H9 (cell line): ENCODE data around the gene CAMLG. TPM values are rescaled to one million over a fixed set of nuclear protein-coding genes. Genes with fewer than 3 reads are reported as not detected.
A peak's percentile ranks its signal among the peaks of the same experiment; 100 is the strongest.

Source experiments
- DNase-seq: peaks from one replicate; pipeline ENCODE4 v3.0.0-alpha.2; 2017
- H2AFZ ChIP-seq: one replicate; pipeline ENCODE4 v1.6.1; 2013; ENCODE audit warnings: mild to moderate bottlenecking, low read length, control low read depth, moderate library complexity
- H2AK5ac ChIP-seq: 2 replicates; pipeline ENCODE4 v1.6.1; 2013; ENCODE audit warnings: low read length, control low read depth, mixed read lengths; ENCODE audit not compliant: insufficient read length
- H2BK120ac ChIP-seq: one replicate; pipeline ENCODE4 v1.6.1; 2013; ENCODE audit warnings: low read depth, mild to moderate bottlenecking, low read length, control low read depth, inconsistent platforms; ENCODE audit not compliant: poor library complexity, severe bottlenecking
- H2BK12ac ChIP-seq: 2 replicates; pipeline ENCODE4 v1.6.1; 2013; ENCODE audit warnings: low read length, control low read depth, mixed read lengths, low read depth; ENCODE audit not compliant: insufficient read length
- H2BK15ac ChIP-seq: 2 replicates; pipeline ENCODE4 v1.6.1; 2013; ENCODE audit warnings: low read depth, low read length, control low read depth
- H2BK20ac ChIP-seq: one replicate; pipeline ENCODE4 v1.6.1; 2013; ENCODE audit warnings: low read depth, mild to moderate bottlenecking, low read length, control low read depth, inconsistent platforms; ENCODE audit not compliant: poor library complexity, severe bottlenecking
- H2BK5ac ChIP-seq: 2 replicates; pipeline ENCODE4 v1.6.1; 2013; ENCODE audit warnings: low read length, control low read depth, mixed read lengths; ENCODE audit not compliant: insufficient read length
- H3K14ac ChIP-seq: 2 replicates; pipeline ENCODE4 v1.6.1; 2013; ENCODE audit warnings: low read length, control low read depth; ENCODE audit not compliant: insufficient read depth
- H3K18ac ChIP-seq: 2 replicates; pipeline ENCODE4 v1.6.1; 2013; ENCODE audit warnings: low read depth, mild to moderate bottlenecking, mixed read lengths, low read length, control low read depth; ENCODE audit not compliant: insufficient read length
- H3K23ac ChIP-seq: 2 replicates; pipeline ENCODE4 v1.6.1; 2013; ENCODE audit warnings: low read length, control low read depth, mixed read lengths, low read depth; ENCODE audit not compliant: insufficient read length
- H3K23me2 ChIP-seq: 2 replicates; pipeline ENCODE4 v1.6.1; 2013; ENCODE audit warnings: low read depth, mild to moderate bottlenecking, mixed read lengths, low read length, control low read depth; ENCODE audit not compliant: insufficient read length, poor library complexity, severe bottlenecking
- H3K27ac ChIP-seq: 2 replicates; pipeline ENCODE4 v1.5.1; 2013; ENCODE audit warnings: low read length, control low read depth, mixed read lengths, low read depth; ENCODE audit not compliant: insufficient read length
- H3K27me3 ChIP-seq: 2 replicates; pipeline ENCODE4 v1.6.1; 2013; ENCODE audit warnings: low read length, control low read depth, inconsistent platforms; ENCODE audit not compliant: insufficient read depth
- H3K4ac ChIP-seq: 2 replicates; pipeline ENCODE4 v1.6.1; 2013; ENCODE audit warnings: low read depth, mild to moderate bottlenecking, control low read depth, inconsistent platforms, low read length, moderate library complexity
- H3K4me1 ChIP-seq: 2 replicates; pipeline ENCODE4 v1.6.1; 2013; ENCODE audit warnings: low read length, control low read depth, inconsistent platforms; ENCODE audit not compliant: insufficient read depth
- H3K4me2 ChIP-seq: 2 replicates; pipeline ENCODE4 v1.6.1; 2013; ENCODE audit warnings: low read length, control low read depth, mixed read lengths; ENCODE audit not compliant: insufficient read length, insufficient read depth
- H3K56ac ChIP-seq: 2 replicates; pipeline ENCODE4 v1.6.1; 2013; ENCODE audit warnings: low read depth, mild to moderate bottlenecking, mixed read lengths, low read length, control low read depth; ENCODE audit not compliant: insufficient read length
- H3K79me1 ChIP-seq: 2 replicates; pipeline ENCODE4 v1.6.1; 2013; ENCODE audit warnings: low read depth, mild to moderate bottlenecking, moderate library complexity, low read length, control low read depth, inconsistent platforms; ENCODE audit not compliant: insufficient read depth, poor library complexity, severe bottlenecking
- H3K79me2 ChIP-seq: 2 replicates; pipeline ENCODE4 v1.6.1; 2013; ENCODE audit warnings: low read length, control low read depth, inconsistent platforms; ENCODE audit not compliant: insufficient read depth
- H3K9ac ChIP-seq: 2 replicates; pipeline ENCODE4 v1.6.1; 2013; ENCODE audit warnings: low read length, control low read depth, mixed read lengths; ENCODE audit not compliant: insufficient read length; ENCODE audit errors: extremely low read depth
- H3K9me3 ChIP-seq: one replicate; pipeline ENCODE4 v1.6.1; 2013; ENCODE audit warnings: low read depth, low read length, inconsistent platforms; ENCODE audit not compliant: control insufficient read depth
- H3T11ph ChIP-seq: one replicate; pipeline ENCODE4 v1.6.1; 2013; ENCODE audit warnings: mild to moderate bottlenecking, low read length, control low read depth, inconsistent platforms
- H4K20me1 ChIP-seq: one replicate; pipeline ENCODE4 v1.6.1; 2013; ENCODE audit not compliant: control insufficient read depth, insufficient read length, insufficient read depth
- H4K5ac ChIP-seq: 2 replicates; pipeline ENCODE4 v1.6.1; 2013; ENCODE audit warnings: low read depth, mild to moderate bottlenecking, mixed read lengths, low read length, control low read depth; ENCODE audit not compliant: insufficient read length
- H4K8ac ChIP-seq: replicated peaks from 2 replicates; pipeline ENCODE4 v1.6.1; 2013; ENCODE audit warnings: low read length, control low read depth, mixed read lengths, low read depth; ENCODE audit not compliant: insufficient read length
- H4K91ac ChIP-seq: 2 replicates; pipeline ENCODE4 v1.6.1; 2013; ENCODE audit warnings: low read depth, mild to moderate bottlenecking, moderate library complexity, mixed read lengths, low read length, control low read depth; ENCODE audit not compliant: insufficient read length
- H3K27ac Mint-ChIP-seq, 3 experiments: 2 replicates in 2 of 3; 3 replicates in 1 of 3; pipeline ENCODE4 v1.8.0; 2020 to 2021; ENCODE audit warnings: mixed read lengths in 3 of 3, mild to moderate bottlenecking in 1 of 3, moderate library complexity in 1 of 3
- H3K27me3 Mint-ChIP-seq: 2 replicates; pipeline ENCODE4 v1.8.0; 2021; ENCODE audit warnings: low read depth, mild to moderate bottlenecking, moderate library complexity, mixed read lengths
- H3K36me3 Mint-ChIP-seq, 3 experiments: 2 replicates in 2 of 3; 3 replicates in 1 of 3; pipeline ENCODE4 v1.8.0; 2020 to 2021; ENCODE audit warnings: low read depth in 3 of 3, mixed read lengths in 3 of 3; ENCODE audit not compliant: insufficient read depth in 1 of 3
- H3K4me1 Mint-ChIP-seq, 2 experiments: 2 replicates each; pipeline ENCODE4 v1.8.0; 2020; ENCODE audit warnings: mixed read lengths in 2 of 2
- H3K4me3 Mint-ChIP-seq, 2 experiments: 2 replicates in 1 of 2; 3 replicates in 1 of 2; pipeline ENCODE4 v1.8.0; 2020 to 2021; ENCODE audit warnings: mild to moderate bottlenecking in 2 of 2, mixed read lengths in 2 of 2, moderate library complexity in 1 of 2
- H3K9me3 Mint-ChIP-seq, 2 experiments: 2 replicates in 1 of 2; 3 replicates in 1 of 2; pipeline ENCODE4 v1.8.0; 2020; ENCODE audit warnings: mild to moderate bottlenecking in 2 of 2, mixed read lengths in 2 of 2, moderate library complexity in 1 of 2
- CTCF ChIP-seq: fragments of 200-600 bp; sonication (generic); conservative IDR thresholded peaks from 3 replicates; pipeline ENCODE4 v1.8.0; 2021; ENCODE audit warnings: antibody characterized with exemption, mild to moderate bottlenecking
- WGBS: extraction: QIAGEN DNeasy Blood & Tissue Kit; methylation state at CpG from one replicate; pipeline ENCODE4 v1.1.7; 2013; ENCODE audit warnings: missing lambda C conversion rate, low lambda C conversion rate, mixed read lengths; ENCODE audit not compliant: insufficient read length; ENCODE audit errors: extremely low coverage; 5-methylcytosine and 5-hydroxymethylcytosine counted together
- total RNA-seq: library from RNA; stranded (reverse); gene quantifications from 2 replicates; pipeline ENCODE4 v1.2.1, GENCODE V29; 2021

Gene CAMLG
- total RNA-seq, 1 experiment from 2014 or later: 33.1 TPM

GRCh38 chr5:134758504-134759341, 20.4 kb downstream of the CAMLG start, which contains the start of gene DDX46:
DDX46 (plus strand) TSS chr5:134758779; CDS start chr5:134758939, 160 bp downstream.
- no peak within 1 kb of the TSS for H3K4ac ChIP-seq

More at GRCh38 chr5:134758504-134759341, 20.4 kb downstream of the CAMLG start, which contains the start of gene DDX46:
- DNase-seq: peak; percentile 96
- Histone ChIP-seq H4K91ac (no peak within 1 kb of the TSS), H4K8ac (no peak within 1 kb of the TSS), H3K4me2 (peak within 1 kb of the TSS; percentile 50), H3K27me3 (no peaks in the 10 kb centered on the region), H2AFZ (peak within 1 kb of the TSS; percentile 67), H2BK20ac (no peak within 1 kb of the TSS), H3K4me1 (peaks cover 4% of the 10 kb centered on the region; the same call in 1 of the 2 replicates), H3K79me1 (no peaks in the 10 kb centered on the region), H3T11ph (no peak within 1 kb of the TSS), H4K20me1 (no peaks in the 10 kb centered on the region), H2BK12ac (no peak within 1 kb of the TSS), H3K14ac (peak within 1 kb of the TSS; percentile 94), H2BK5ac (peak within 1 kb of the TSS; percentile 47), H2BK120ac (no peak within 1 kb of the TSS), H3K27ac (no peak within 1 kb of the TSS), H3K9ac (peak within 1 kb of the TSS; percentile 97), H4K5ac (no peak within 1 kb of the TSS), H3K23me2 (peaks cover 4% of the 10 kb centered on the region), H3K23ac (no peak within 1 kb of the TSS), H3K56ac (no peak within 1 kb of the TSS), H3K18ac (peak within 1 kb of the TSS; percentile 85), H3K9me3 (no peaks in the 10 kb centered on the region), H3K79me2 (peaks cover 33% of the 10 kb centered on the region), H2AK5ac (no peak within 1 kb of the TSS), H2BK15ac (no peak within 1 kb of the TSS)
- Mint-ChIP-seq H3K27me3 (peaks cover 5% of the 10 kb centered on the region), H3K4me1 (peaks cover 23 to 29% of the 10 kb centered on the region in 2 experiments), H3K27ac (peak within 1 kb of the TSS; percentile 96 to 99 (median 99)), H3K9me3 (no peaks in the 10 kb centered on the region), H3K36me3 (peaks cover 3 to 15% (median 5%) of the 10 kb centered on the region in 3 experiments; a peak in 6 of 7 replicates), H3K4me3 (peak within 1 kb of the TSS; percentile 99 to 100)
- peak; percentile 87 for TF ChIP-seq CTCF
- WGBS: no CpG with 5 or more reads among the region's 73 CpGs
